HG03442 (cell line): ENCODE measurements around the gene IGFL1.
"Not testable (repeated sequence)": the region's sequence is repeated elsewhere in the genome, so short reads cannot be mapped to it uniquely, and the experiment has no call there.

Experiments used
- ATAC-seq: cut with Tn5 transposase; IDR thresholded peaks from one replicate; pipeline ENCODE4 v1.9.1; 2021; ENCODE audit warnings: mild to moderate bottlenecking, moderate library complexity; ENCODE audit not compliant: unreplicated experiment

Gene IGFL1

DNA sequence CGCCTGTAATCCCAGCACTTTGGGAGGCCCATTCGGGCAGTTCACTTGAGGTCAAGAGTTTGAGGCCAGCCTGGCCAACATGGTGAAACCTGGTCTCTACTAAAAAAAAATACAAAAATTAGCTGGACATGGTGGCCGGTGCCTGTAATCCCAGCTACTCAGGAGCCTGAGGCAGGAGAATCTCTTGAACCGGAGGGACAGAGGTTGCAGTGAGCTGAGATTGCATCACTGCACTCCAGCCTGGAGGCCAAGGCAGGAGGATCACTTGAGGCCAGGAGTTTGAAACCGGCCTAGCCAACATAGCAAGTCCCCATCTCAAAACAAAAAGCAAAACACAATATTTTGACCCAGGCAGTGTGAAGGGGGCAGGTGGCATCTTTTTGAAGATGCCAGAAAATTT lies 35.3 kb downstream of the IGFL1 start:
- not testable (repeated sequence) for ATAC-seq

DNA sequence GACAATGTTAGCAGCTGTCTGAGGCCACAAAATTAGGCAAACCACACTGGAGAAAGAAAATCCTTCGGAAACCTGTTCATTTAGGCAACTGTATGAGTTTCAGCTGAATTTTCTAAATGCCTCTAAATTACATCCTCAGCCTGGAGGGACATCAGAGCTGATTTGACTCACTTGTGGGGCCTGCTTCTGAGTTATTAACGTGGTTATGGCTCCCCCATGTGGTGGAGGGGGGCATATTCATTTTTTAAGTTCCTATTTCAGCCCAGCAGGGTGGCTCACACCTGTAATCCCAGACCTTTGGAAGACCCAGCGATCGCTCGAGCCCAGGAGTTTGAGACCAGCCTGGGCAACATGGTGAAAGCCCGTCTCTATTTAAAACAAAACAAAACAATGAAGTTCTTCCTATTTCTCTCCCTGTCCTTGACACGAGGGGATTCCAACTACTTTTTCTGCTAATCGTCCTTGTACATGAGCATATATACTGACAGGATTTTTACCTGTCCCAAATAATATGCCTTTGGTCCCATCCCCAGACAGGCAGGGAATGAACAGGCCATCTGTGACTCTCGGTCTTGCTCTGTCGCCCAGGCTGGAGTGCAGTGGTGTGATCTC lies 35.8 kb downstream of the IGFL1 start:
- no peak for ATAC-seq

DNA sequence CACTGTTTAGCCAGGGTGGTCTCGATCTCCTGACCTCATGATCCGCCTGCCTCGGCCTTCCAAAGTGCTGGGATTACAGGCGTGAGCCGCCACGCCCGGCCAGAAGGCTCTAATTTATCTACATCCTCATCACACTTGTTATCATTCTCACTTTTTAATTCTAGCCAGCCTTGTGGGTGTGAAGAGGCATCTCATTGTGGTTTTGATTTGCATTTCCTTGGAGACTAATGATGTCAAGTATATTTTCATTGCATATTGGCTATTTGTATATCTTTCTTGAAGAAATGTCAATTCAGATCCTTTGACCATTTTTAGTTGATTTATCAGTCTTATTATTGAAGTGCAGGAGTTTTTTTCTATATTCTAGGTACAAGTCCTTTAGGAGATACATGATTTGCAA lies 39.6 kb downstream of the IGFL1 start:
- no peak for ATAC-seq

DNA sequence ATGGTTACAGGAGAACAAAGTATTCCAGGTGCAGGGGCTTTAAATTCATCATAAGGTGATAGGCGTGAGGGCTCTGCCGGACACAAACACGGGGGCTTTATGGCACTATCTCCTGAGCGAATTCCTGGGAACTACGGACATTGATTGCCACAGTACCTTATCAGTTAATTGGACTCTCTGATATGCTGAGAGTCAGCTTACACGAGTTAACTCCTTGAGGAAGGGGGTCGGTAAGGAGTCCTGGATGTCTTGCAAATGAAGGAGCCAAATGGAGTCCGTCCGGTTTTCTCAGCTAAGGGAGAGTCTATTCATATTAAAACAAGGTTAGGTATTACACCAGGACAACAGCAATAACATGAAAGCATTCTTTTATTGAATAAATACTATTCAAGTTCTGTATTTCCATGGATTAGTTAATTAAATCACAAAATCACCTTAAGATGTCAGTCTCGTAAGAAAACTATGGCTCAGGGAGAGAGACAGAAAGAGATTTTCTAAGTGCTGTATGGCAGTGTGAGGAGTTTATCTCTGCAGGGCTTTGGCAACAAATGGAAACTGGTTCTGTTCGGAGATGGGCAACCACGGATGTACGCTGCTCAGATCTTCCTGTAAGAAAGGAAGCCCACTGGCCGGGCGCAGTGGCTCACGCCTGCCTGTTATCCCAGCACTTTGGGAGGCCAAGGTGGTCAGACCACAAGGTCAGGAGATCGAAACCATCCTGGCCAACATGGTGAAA lies 41.1 kb downstream of the IGFL1 start:
- ATAC-seq = no peak

DNA sequence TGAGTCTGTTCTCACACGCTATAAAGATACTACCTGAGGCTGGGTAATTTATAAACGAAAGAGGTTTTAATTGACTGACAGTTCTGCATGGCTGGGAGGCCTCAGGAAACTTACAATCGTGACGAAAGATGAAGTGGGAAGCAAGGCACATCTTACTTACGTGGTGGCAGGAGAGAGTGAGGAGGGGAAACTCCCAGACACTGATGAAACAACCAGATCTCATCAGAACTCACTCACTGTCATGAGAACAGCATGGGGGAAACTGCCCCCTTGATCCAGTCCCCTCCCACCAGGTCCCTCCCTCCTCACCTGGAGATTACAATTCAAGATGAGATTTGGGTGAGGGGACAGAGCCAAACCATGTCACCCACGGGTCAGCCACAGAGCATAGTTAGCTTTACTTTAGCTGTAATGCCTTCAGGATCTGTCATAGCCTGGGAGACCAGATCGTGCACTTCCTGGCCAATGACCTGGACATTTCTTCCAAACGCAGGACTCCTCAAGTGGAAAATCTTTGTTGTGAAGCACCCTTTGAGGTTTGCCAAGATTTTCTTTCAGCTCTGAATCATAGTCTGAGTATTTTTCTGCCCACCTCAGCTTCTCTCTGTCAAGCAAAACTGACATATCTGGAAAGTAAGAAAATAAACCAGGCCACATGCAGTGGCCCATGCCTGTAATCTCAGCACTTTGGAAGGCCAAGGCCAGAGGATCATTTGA lies 42.1 kb downstream of the IGFL1 start:
- no peak for ATAC-seq

DNA sequence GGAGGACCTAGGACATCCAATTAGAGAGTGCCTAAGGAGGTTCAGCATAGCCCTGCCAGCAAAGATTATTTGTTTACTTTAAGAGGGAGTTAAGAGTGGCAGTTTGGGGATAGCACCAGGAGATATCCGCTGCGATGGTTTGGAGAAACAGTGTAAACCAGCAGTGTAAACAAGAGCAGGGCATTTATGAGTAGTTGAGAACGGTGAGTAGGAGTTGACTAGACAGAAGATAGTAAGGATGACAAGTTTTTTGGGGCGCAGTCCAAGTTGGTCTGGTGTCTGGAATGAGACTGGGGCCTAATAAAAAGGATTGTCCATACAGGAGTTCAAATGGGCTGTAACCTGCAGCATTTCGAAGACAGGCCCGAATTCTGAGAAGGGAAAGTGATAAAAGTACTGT lies 44.4 kb downstream of the IGFL1 start:
- not testable (repeated sequence) for ATAC-seq

DNA sequence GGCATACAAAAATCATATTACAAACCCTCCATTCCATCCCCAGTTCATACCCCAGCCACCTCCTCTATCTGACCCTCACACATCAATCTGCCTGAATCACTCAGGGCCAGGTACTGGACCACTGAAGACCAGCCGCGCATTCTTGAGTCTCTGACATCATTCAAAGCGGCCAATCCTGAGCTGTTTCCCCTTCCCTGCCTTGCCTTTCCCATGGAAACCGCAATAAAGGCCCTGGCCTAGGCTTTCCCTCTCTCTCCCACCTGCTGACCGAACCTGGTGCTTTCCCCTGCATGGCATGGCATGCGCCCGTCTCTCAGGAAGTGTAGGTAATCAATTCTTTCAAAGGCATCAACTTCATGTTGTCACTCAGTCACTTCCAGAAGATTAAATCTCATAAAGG lies 49.6 kb downstream of the IGFL1 start:
- ATAC-seq = no peak
